Muscle of back (tissue), 13 donors: Measurements from ENCODE around the gene CARD6. TPM values are rescaled to one million over a fixed set of nuclear protein-coding genes. Genes with fewer than 3 reads are reported as not detected.
"Not testable (repeated sequence)": the region's sequence is repeated elsewhere in the genome, so short reads cannot be mapped to it uniquely, and the experiment has no call there.

Experiments
- DNase-seq, 3 donors: peaks; one replicate each; pipeline versions ENCODE4 v3.0.0 to v3.0.0-alpha.2; 2013
- long read RNA-seq, 9 donors: transcript quantifications; one replicate each; lab custom pipeline, GENCODE V29; 2026
- polyA plus RNA-seq, 10 donors: library from polyadenylated mRNA; unstranded; fragments of 120-200 nt; gene quantifications; one replicate each; pipeline ENCODE4 v1.2.1, GENCODE V29; 2013; ENCODE audit not compliant: insufficient read length in 10 of 10

The CARD6 gene, protein sequence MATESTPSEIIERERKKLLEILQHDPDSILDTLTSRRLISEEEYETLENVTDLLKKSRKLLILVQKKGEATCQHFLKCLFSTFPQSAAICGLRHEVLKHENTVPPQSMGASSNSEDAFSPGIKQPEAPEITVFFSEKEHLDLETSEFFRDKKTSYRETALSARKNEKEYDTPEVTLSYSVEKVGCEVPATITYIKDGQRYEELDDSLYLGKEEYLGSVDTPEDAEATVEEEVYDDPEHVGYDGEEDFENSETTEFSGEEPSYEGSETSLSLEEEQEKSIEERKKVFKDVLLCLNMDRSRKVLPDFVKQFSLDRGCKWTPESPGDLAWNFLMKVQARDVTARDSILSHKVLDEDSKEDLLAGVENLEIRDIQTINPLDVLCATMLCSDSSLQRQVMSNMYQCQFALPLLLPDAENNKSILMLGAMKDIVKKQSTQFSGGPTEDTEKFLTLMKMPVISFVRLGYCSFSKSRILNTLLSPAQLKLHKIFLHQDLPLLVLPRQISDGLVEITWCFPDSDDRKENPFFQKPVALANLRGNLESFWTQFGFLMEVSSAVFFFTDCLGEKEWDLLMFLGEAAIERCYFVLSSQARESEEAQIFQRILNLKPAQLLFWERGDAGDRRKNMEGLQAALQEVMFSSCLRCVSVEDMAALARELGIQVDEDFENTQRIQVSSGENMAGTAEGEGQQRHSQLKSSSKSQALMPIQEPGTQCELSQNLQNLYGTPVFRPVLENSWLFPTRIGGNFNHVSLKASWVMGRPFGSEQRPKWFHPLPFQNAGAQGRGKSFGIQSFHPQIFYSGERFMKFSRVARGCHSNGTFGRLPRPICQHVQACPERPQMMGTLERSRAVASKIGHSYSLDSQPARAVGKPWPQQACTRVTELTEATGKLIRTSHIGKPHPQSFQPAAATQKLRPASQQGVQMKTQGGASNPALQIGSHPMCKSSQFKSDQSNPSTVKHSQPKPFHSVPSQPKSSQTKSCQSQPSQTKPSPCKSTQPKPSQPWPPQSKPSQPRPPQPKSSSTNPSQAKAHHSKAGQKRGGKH
- polyA plus RNA-seq, result 1 to 10 TPM; 1.5 to 2.2 (median 1.7) TPM
- long read RNA-seq, donor 1, result 0 reads
- long read RNA-seq, donor 2, full-length matches to known transcripts, result 1 of 1 reads
- long read RNA-seq, donor 2, partial matches to known transcripts, result 0 of 1 reads
- long read RNA-seq, donor 2, other reads (novel, unspliced or antisense), result 0 of 1 reads
- long read RNA-seq, donor 3, result 0 reads
- long read RNA-seq, donor 4, result 0 reads
- long read RNA-seq, donor 5, result 0 reads
- long read RNA-seq, donor 6, result 0 reads
- long read RNA-seq, donor 7, full-length matches to known transcripts, result 1 of 1 reads
- long read RNA-seq, donor 7, partial matches to known transcripts, result 0 of 1 reads
- long read RNA-seq, donor 7, other reads (novel, unspliced or antisense), result 0 of 1 reads
- long read RNA-seq, donor 8, result 0 reads
- long read RNA-seq, donor 9, result 0 reads

DNA sequence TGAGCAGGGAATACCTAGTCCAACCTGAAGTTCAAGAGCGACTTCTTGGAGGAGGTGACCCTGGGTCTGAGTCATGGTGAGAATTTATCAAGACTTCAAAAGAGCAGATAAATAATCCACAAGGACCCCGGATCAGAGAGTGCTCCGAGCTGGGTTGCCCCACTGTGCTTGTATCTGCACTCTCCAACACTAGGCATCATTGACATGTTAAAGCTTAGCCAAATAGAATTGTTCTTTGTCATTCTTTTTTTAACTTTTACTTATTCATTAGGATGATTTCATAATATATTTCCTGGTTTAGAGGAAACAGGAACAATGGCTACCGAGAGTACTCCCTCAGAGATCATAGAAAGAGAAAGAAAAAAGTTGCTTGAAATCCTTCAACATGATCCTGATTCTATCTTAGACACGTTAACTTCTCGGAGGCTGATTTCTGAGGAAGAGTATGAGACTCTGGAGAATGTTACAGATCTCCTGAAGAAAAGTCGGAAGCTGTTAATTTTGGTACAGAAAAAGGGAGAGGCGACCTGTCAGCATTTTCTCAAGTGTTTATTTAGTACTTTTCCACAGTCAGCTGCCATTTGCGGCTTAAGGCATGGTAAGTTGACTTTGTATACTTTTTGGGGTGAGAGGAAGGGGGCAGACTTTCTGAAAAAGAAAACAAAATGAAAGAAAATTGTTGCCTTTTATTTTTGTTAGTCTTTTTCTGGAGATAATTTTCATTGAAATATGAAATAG lies at the start of gene CARD6:
Gene CARD6 (plus strand): TSS at position 300 of the 738 bp plus-strand sequence. CDS start 16 bp downstream, at position 316.
- peak in 2 of 3 donors; percentile 11 to 39 for DNase-seq

DNA sequence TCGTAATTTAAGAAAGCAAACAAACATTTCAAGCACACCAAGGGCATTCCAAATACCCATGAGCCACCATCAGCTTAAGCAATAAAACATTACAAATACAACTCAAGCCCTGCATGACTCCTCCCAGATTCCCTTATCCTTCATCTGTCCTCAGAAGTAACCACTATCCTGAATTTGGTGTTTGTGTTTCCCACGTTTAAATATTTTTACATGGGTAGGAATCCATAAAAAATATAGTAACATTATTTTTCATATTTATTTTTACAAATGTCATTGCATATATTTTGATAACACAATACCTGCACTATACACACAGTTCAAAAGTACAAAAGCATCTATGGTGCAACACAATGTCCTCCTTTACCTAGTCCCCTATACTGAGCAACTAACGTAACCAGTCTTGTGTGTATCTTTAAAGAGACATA lies 49.4 kb upstream of the CARD6 start:
- DNase-seq, result no peak

DNA sequence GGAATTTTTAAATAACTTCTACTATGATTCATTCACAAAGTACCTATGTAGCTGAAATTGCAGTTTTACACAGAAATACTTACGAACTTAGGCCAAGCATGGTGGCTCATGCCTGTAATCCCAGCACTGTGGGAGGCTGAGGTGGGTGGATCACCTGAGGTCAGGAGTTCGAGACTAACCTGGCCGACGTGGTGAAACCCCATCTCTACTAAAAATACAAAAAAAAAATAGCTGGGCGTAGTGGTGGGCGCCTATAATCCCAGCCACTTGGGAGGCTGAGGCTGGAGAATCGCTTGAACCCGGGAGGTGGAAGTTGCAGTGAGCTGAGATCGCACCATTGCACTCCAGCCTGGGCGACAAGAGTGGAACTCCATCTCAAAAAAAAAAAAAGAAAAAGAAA lies 48.5 kb upstream of the CARD6 start:
- DNase-seq, result not testable (repeated sequence)

DNA sequence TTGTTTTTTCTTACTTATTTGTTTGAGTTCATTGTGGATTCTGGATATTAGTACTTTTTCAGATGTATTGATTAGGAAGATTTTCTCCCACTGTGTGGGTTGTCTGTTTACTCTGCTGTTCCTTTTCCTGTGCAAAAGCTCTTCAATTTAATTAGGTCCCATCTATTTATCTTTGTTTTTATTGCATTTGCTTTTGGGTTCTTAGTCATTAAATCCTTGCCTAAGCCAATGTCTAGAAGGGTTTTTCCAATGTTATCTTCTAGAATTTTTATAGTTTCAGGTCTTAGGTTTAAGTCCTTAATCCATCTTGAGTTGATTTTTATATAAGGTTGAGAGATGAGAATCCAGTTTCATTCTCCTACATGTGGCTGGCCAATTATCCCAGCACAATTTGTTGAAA lies 46.8 kb upstream of the CARD6 start:
- DNase-seq, result not testable (repeated sequence)

DNA sequence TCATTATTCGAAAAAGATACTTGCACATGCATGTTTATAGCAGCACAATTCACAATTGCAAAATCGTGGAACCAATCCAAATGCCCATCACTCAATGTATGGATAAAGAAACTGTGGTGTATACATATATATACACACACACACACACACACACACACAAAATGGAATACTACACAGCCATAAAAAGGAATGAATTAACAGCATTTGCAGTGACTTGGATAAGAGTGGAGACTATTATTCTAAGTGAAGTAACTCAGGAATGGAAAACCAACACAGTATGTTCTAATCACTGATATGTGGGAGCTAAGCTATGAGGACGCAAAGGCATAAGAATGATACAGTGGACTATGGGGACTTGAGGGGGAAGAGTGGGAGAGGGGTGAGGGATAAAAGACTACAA lies 46.3 kb upstream of the CARD6 start:
- DNase-seq, result not testable (repeated sequence)

DNA sequence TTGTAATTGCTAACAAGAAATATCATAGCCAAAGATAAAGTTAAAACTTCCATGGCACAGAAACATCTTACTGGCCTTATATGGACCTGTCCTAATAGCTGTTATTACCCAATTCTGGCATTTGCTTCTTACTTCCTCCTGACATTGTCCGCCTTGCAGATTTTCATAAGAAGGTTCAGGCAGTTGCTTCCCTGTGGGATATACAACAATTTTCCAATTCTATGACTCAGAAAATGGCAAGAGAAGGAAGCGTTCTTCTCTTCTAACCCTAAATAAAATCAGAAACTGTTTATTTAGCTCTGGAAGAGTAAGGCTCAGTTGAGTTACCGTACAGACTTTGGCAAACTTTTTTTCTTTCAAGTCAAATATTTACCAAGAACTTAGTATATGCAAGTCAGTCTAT lies 44.7 kb upstream of the CARD6 start:
- DNase-seq, result peak in 2 of 3 donors; percentile 6 to 40

DNA sequence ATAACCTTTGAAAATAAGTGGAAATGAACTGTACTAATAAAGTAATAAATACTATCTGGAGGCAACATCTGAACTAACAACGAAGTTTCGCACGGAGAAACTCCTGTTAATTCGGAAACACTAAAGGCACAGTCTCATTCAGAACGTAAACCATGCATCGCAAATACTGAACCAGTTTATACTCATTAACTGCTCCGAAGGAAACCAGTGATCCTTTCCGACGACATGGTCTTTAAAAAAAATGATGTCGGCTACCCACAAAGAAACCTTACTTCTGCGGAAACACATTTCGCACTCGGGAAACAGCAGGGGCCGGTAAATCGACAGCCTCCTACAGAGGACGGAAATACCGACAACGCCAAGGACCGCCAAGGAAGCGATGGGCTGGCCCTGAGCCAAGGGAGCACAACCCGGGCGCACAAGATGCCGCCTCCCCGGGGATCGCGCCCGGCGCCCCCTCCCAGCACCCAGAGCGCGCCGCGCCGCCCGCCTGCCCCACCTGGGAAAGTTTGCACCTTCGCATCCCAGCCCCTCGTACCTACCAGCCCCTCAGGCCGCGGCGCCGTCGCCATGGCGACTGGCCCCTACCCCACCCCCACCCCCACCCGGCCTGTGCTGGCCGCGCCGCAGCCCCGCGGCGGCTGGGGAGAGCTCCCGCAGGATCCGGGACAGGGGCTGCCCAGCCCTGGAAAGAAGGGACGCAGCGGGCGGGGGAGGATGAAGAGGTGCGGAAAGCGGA lies 43.7 kb upstream of the CARD6 start:
- DNase-seq, result peak; percentile 53 to 84 (median 70)

DNA sequence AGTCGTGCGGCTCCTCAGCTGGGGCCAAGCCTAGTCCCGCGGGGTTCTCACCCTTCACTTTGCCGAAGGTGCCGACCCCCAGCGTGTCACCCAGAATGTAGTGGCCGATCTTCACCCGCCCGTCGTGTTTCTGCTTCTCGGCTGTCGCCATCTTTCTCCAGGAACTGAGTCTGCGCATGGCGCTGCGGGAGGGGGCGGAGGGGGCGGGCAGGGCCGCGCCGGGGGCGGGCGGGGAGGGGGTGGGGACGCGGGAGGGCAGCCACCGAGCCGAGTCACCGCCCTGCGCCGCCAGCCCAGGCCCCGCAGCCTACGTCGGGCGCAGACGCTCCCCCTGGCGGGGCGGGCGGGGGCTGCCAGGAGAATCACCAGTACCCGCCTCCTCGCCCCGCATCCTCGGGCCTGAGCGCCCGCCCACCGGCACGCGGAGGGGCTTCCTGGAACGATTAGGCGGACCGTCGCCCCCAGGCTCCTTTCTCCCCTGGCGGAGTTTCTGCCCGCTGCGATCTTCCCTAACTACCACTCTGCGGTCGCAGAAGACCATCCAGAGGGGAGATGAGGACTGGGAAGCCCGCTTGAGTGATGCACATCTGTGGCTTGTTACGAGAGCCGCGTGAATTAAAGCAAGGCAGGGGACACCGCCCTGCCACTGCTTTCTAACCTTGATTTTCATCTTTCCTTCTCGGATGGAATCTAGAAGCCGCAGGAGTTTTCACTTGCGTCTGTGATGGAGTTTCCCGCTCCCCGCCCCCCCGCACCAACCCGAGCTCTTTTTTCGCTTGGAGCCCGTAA lies 43.0 kb upstream of the CARD6 start, which contains the start of gene PRKAA1:
Gene PRKAA1 (minus strand): TSS at position 363 of the 789 bp plus-strand sequence. CDS start 185 bp downstream, at position 178.
- peak; percentile 89 to 95 (median 89) for DNase-seq

DNA sequence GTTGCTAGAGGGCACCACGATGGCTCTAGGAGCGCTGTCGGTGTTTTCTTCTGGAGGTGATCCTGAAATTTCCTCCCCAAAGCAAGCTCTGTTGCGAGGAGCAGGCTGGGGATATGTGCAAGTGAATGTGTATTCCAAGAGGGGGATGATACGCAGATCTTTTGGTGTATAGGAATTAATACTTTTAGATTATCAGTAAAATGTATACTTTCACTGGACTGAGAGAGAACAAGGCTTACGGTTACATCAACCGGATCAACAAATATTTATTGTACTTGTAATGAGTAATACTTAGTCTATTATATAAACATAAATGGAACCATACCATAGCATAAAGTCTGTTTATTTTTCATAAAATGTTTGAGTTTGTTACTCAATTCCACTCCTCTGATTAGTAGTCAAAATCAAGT lies 42.4 kb upstream of the CARD6 start:
- peak in 1 of 3 donors; percentile 40 for DNase-seq

DNA sequence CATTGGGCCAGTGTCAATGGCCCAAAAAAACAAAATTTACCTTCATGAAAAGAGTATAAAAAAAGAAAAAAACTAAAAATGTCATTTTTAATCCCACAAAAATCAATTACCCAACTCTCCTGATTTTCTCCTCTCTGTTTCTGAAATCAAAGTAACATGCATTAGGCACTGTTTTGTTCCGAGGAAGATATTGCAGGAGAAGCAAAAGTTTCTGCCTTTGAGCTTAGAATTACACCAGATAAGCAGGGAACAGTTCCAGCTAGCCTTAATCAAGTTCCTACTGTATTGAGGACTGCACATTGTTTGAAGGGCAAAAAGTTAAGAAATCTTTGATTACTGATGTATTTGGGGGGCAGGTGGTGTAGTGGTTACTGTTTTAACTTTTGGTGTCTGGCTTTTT lies 41.9 kb upstream of the CARD6 start:
- DNase-seq, result no peak

DNA sequence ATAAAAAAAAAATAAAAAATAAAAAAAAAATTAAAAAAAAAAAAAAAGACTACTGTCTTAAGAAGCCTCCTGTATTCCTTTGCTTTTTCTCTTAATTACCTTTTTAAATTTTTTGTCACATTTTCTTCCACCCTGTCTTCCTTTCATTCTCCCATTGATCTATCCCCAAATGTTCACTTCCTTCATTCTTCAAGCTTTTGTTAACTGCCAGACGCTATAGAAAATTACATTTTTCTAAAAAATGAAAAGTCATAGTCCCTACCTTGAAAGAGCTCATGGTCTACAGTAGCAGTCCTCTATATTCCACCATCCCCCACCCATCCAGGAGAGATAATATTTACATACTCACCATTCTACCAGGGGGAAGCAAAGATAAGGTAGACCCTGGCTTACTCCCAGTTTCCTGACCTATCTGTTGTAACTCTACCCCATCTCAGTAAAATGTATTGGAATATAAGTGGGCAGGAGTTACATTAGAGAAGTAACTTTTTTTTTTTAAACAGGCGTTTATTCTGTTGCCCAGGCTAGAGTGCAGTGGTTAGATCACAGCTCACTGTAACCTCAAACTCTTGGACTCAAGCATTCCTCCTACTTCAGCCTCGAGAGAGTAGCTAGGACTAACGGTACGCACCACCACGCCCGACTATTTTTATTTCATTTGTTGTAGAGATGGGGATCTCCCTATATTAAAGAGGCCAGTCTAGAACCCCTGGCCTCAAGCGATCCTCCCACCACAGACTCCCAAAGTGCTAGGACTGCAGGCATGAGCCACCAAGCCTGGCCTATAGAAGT lies 39.2 kb upstream of the CARD6 start:
- DNase-seq, result no peak

DNA sequence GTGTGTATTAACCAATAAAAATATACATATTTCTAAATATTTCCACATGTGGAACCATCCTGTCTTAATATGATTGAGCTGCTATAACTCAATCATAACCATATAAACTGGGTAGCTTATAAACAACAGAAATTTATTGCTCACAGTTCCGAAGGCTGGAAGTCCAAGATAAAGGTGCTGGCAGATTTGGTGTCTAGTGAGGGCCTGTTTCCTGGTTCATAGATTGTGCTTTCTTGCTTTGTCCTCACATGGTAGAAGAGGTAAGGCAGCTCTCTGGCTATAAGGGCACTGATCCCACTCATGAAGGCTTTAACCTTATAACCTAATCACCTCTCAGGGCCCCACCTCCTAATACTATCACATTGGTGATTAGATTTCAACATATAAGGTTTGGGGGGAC lies 29.0 kb upstream of the CARD6 start:
- no peak for DNase-seq

DNA sequence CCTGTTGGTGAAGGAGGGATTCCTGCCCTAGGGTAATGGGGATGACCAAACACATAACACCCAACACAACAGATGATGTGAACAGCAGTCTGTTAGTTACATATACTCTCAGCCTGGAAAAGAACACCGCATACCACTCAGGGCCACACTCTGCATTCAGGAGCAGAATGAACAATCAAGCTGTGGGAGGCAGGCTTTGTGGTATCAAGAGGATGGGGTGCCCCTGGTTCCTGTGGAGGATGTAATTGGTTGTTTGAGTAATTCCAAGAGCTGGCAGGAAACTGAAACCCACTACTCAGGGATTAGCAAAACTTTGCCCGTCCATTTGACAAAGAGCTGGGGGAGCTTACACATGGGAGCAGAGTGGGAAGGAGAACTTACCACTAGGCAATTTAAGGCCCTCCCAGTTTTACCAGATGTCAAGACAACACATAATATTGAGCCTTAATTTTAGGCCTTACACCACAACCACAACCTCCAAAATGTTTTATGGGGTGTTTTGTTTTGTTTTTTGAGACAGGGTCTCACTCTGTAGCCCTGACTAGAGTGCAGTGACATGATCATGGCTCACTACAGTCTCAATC lies 27.4 kb upstream of the CARD6 start:
- DNase-seq, result no peak

DNA sequence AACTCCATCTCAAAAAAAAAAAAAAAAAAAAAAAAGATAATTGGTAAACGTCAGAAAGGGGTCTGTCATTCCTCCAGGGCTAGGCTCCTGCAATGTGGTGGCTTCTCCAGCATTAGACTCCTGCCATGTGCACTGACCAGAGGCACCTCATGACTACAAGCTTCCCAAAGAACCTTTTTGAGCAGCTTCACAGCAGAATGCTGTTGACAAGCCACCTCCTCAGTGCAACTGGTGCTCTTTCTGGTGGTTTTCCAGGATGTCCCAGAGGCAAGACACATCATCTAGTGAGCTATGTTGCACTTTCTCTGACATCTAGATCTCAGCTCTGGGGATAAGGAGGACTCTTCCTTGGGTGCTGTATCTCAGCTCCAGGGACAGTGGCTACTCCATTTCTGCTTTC lies 17.7 kb upstream of the CARD6 start:
- no peak for DNase-seq

DNA sequence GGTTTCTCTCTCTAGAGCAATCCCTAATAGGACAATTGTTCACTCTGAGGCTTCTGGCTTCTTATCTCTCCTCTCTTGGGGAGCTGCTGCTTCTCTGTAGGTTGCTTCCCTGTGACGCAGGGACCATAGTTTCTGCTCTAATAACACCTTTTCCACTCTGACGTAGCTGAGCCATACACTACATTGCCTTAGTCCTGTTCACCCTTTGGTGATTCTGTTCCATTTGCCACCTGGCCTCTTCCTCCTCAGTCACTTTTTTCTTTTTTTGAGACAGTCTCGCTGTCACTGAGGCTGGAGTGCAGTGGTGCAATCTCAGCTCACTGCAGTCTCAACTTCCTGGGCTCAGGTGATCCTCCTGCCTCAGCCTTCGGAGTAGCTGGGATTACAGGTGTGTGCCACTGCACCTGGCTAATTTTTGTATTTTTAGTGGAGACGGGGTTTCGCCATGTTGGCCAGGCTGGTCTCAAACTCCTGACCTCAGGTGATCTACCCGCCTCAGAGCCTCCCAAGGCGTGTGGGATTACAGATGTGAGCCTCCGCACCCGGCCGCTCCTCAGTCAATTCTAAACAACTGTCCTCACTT lies 15.6 kb upstream of the CARD6 start:
- not testable (repeated sequence) for DNase-seq

DNA sequence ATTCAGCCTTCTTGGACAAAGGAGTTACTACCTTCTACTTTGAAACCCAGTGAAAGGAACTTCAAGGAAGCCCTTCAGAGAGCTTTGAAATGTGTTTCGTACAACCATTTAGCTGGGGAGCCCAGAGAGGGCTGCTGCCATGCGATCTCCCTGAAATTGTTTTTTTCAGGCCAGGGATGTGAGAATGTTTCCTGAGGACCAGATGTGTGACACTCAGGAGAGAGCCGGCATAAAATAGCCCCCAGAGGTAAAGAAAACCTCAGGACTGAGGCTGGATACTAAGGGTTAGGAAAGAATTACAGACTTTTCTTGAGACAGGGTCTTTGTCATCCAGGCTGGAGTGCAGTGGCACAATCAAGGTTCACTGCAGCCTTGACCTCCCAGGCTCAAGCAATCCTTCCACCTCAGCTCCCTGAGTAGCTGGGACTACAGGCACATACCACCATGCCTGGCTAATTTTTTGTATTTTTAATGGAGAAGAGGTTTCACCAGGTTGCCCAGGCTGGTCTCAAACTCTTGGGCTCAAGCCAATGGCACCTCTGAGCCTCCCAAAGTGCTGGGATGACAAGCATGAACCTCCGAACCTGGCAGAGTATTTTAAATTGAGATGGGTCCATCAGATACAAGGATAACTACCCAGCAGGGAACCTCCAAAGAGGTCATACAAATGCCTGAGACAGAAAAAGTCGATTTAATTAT lies 14.5 kb upstream of the CARD6 start:
- no peak for DNase-seq
